ENCODE results near the gene ZFR. TPM values are rescaled to one million over a fixed set of nuclear protein-coding genes. Genes with fewer than 3 reads are reported as not detected.
A peak's percentile ranks its signal among the peaks of the same experiment; 100 is the strongest.

ZFR gene
- total and polyA plus RNA-seq, 8 donors: 15.7 to 33.4 (median 23.1) TPM

GRCh38 chr5:32330126-32330971, 114.2 kb downstream of the ZFR start:
- Histone ChIP-seq H3K4me1 (peaks cover 4 to 18% (median 10%) of the 10 kb centered on the region in 3 donors), H3K9me3 (no peaks in the 10 kb centered on the region), H3K36me3 (no peaks in the 10 kb centered on the region), H3K27me3 (no peaks in the 10 kb centered on the region), H3K27ac (peak overlapping the region; percentile 25 to 69 (median 67)), H3K4me3 (no peak overlapping the region)
- FAIRE-seq: no peak
- WGBS, 2 donors: 46% methylated on average over 11 of the region's 11 CpGs
- ATAC-seq: peak in 3 of 4 donors; percentile 7 to 22 (median 13)
- no peak for DNase-seq
- intact Hi-C loops (cut with DNase I): loop anchor here in 1 of 3 donors (5.0 kb wide), 1 partner anchor 98 kb away; no protein-coding TSS in a partner anchor
- no peak for TF ChIP-seq CTCF (IDR thresholded peaks at IDR 0.05)

- Histone ChIP-seq H3K27ac (peak overlapping the region in 3 of 4 donors; percentile 22 to 69 (median 66)), H3K9me3 (no peaks in the 10 kb centered on the region), H3K4me3 (no peak overlapping the region), H3K36me3 (no peaks in the 10 kb centered on the region), H3K4me1 (peaks cover 4 to 18% (median 10%) of the 10 kb centered on the region in 3 donors), H3K27me3 (no peaks in the 10 kb centered on the region)
- FAIRE-seq (no peak), DNase-seq (peak; percentile 57 to 81 (median 68)), ATAC-seq (peak; percentile 80 to 93 (median 89))
- intact Hi-C loops (cut with DNase I): loop anchor here in 1 of 3 donors (5.0 kb wide), 1 partner anchor 97 kb away; no protein-coding TSS in a partner anchor
- WGBS, 2 donors: 22 to 23% methylated on average over 10 of the region's 10 CpGs
- peak; percentile 21 to 59 (median 52) for TF ChIP-seq CTCF (IDR thresholded peaks at IDR 0.05)
These were observed 115.1 kb downstream of the ZFR start for GRCh38 chr5:32329395-32329834.

GRCh38 chr5:32326216-32326772, 118.2 kb downstream of the ZFR start:
- Histone ChIP-seq H3K4me3 (no peak overlapping the region), H3K27me3 (no peaks in the 10 kb centered on the region), H3K36me3 (no peaks in the 10 kb centered on the region), H3K4me1 (peaks cover 4 to 18% (median 10%) of the 10 kb centered on the region in 3 donors), H3K27ac (peak overlapping the region in 1 of 4 donors; percentile 35), H3K9me3 (no peaks in the 10 kb centered on the region)
- no peak for ATAC-seq
- intact Hi-C loops (cut with DNase I): loop anchor here in 1 of 3 donors (5.0 kb wide), 1 partner anchor 94 kb away; no protein-coding TSS in a partner anchor
- TF ChIP-seq CTCF (IDR thresholded peaks at IDR 0.05): no peak
- DNase-seq: no peak
- 63 to 66% methylated on average over 3 of the region's 3 CpGs for WGBS, 2 donors
- no peak for FAIRE-seq

GRCh38 chr5:32325616-32326015, 118.9 kb downstream of the ZFR start:
- DNase-seq (no peak), FAIRE-seq (no peak), ATAC-seq (no peak)
- WGBS, 2 donors: 69 to 77% methylated on average over 4 of the region's 4 CpGs
- H3K4me1 ChIP-seq: peaks cover 4 to 12% (median 10%) of the 10 kb centered on the region in 3 donors
- no peaks in the 10 kb centered on the region for H3K27me3 ChIP-seq
- H3K27ac ChIP-seq: peak overlapping the region in 1 of 4 donors; percentile 35
- H3K36me3 ChIP-seq: no peaks in the 10 kb centered on the region
- no peaks in the 10 kb centered on the region for H3K9me3 ChIP-seq
- H3K4me3 ChIP-seq: no peak overlapping the region
- TF ChIP-seq CTCF (IDR thresholded peaks at IDR 0.05): no peak
- intact Hi-C loops (cut with DNase I): loop anchor here in 1 of 3 donors (5.0 kb wide), 1 partner anchor 93 kb away; no protein-coding TSS in a partner anchor
